Urinary bladder (tissue), 4 donors: ENCODE data around the gene SCAPER. TPM values are rescaled to one million over a fixed set of nuclear protein-coding genes. Genes with fewer than 3 reads are reported as not detected.
"Not testable (repeated sequence)": the region's sequence is repeated elsewhere in the genome, so short reads cannot be mapped to it uniquely, and the experiment has no call there.

Experiments used
- DNase-seq: peaks from one replicate; pipeline ENCODE4 v3.0.0-alpha.2; 2015; ENCODE audit errors: extremely low spot score
- H3K27ac ChIP-seq: one replicate; pipeline ENCODE4 v1.5.1; 2013; ENCODE audit warnings: low read depth, mild to moderate bottlenecking, moderate library complexity
- H3K36me3 ChIP-seq: one replicate; pipeline ENCODE4 v1.6.1; 2013; ENCODE audit warnings: mild to moderate bottlenecking, moderate library complexity; ENCODE audit not compliant: insufficient read depth
- H3K4me1 ChIP-seq: one replicate; pipeline ENCODE4 v1.6.1; 2013; ENCODE audit warnings: mild to moderate bottlenecking, moderate library complexity; ENCODE audit not compliant: insufficient read depth
- H3K4me3 ChIP-seq: one replicate; pipeline ENCODE4 v1.5.1; 2013; ENCODE audit warnings: low read depth, low read length
- WGBS: extraction: QIAGEN DNeasy Blood & Tissue Kit; methylation state at CpG from one replicate; pipeline ENCODE4 v1.1.7; 2013; 5-methylcytosine and 5-hydroxymethylcytosine counted together
- polyA plus RNA-seq: library from polyadenylated mRNA; stranded (reverse); fragments of 200-250 nt; gene quantifications from one replicate; pipeline ENCODE4 v1.2.3, GENCODE V29; 2013
- total RNA-seq: library from RNA; depleted of rRNA; stranded (reverse); fragments of >200 nt; gene quantifications from one replicate; pipeline ENCODE4 v1.2.3, GENCODE V29; 2014
- donor health status: healthy with polysubstance abuse.
- donor health status: healthy.

The SCAPER gene
- total and polyA plus RNA-seq, 2 donors: 15.1 to 38.3 TPM

DNA sequence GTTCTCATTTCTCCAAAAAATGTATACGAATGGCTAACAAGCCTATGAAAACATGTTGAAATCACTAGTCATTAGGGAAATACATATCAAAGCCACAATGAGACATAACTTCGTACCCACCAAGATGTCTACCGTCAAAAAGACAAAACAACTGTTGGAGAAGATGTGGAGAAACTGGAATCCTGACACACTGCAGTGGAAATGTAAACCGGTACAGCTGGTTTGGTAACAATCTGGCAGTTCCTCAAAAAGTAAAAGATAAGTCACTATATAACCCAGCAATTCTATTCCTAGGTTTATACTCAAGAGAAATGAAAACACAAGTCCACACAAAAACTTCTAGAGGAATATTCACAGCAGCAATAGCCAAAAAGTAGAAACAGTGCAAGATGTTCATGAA is 7.0 kb downstream of the SCAPER start:
- Histone ChIP-seq H3K27ac (no peak overlapping the region), H3K4me3 (no peak overlapping the region), H3K36me3 (no peaks in the 10 kb centered on the region), H3K4me1 (no peaks in the 10 kb centered on the region)
- 93% methylated on average over 4 of the region's 4 CpGs for WGBS
- no peak for DNase-seq

DNA sequence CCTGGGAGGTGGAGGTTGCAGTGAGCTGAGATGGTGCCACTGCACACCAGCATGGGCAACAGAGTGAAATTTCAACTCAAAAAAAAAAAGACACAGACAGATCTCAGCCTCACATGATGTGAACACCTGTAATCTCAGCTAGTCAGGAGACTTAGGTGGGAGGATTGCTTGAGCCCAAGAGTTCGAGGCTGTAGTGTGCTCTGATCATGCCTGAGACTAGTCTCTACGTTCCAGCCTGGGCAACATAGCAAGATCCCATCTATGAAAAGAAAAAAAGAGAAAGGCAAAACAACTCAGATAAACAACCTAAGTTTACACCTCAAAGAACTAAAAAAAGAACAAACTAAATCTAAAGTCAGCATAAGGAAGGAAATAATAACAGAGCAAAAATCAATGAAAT is 11.0 kb downstream of the SCAPER start:
- Histone ChIP-seq H3K4me1 (no peaks in the 10 kb centered on the region), H3K36me3 (no peaks in the 10 kb centered on the region), H3K4me3 (no peak overlapping the region), H3K27ac (no peak overlapping the region)
- no peak for DNase-seq
- WGBS: 94% methylated on average over 2 of the region's 2 CpGs

DNA sequence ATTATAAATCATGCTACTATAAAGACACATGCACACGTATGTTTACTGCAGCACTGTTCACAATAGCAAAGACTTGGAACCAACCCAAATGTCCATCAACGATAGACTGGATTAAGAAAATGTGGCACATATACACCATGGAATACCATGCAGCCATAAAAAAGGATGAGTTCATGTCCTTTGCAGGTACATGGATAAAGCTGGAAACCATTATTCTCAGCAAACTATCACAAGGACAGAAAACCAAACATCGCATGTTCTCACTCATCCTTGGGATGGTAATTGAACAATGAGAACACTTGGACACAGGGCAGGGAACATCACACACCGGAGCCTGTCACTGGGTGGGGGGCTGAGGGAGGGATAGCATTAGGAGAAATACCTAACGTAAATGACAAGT is 12.3 kb downstream of the SCAPER start:
- WGBS: 95% methylated on average over 5 of the region's 5 CpGs

DNA sequence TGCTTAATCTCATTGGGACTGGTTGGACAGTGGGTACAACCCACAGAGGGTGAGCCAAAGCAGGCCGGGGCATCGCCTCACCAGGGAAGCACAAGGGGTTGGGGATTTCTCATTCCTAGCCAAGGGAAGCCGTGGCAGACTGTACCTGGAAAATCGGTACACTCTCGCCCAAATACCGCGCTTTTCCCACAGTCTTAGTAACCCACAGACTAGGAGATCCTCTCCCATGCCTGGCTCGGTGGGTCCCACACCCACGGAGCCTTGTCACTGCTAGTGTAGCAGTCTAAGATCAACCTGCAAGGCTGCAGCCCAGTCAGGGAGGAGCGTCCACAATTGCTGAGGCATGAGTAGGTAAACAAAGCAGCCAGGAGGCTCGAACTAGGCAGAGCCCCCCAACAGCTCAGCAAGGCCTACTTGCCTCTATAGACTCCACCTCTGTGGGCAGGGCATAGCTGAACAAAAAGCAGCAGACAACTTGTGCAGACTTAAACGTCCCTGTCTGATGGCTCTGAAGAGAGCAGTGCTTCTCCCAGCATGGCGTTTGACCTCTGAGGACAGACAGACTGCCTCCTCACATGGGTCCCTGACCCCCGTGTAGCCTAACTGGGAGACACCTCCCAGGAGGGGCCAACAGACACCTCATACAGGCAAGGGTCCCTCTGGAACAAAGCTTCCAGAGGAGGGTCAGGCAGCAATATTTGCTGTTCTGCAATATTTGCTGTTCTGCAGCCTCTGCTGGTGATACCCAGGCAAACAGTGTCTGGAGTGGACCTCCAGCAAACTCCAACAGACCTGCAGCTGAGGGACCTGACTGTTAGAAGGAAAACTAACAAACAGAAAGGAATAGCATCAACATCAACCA is 17.6 kb downstream of the SCAPER start:
- 92% methylated on average over 14 of the region's 14 CpGs for WGBS
- H3K4me1 ChIP-seq, DNase-seq, H3K27ac ChIP-seq, H3K36me3 ChIP-seq, H3K4me3 ChIP-seq: not testable (repeated sequence)

More for the DNA sequence above, 12.3 kb downstream of the SCAPER start:
- not testable (repeated sequence) for DNase-seq, H3K4me1 ChIP-seq, H3K27ac ChIP-seq, H3K4me3 ChIP-seq, H3K36me3 ChIP-seq

DNA sequence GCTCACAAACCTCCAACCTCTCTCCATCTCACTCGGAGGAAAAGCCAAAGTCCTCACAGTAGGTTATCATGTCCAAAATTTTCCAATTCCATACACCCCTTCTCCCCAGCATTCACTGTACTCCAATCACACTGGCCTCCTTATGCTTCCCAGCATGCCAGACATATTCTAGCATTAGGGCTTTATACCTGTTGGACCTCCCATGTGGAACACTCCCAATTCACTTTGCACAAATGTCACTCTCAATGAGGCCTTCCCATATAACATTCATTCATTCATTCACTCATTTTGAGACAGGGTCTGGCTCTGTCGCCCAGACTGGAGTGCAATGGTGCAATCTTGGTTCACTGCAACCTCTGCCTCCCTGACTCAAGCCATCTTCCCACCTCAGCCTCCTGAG is 19.9 kb downstream of the SCAPER start:
- no peak for DNase-seq
- H3K27ac ChIP-seq: no peak overlapping the region
- no peaks in the 10 kb centered on the region for H3K4me1 ChIP-seq
- no peak overlapping the region for H3K4me3 ChIP-seq
- WGBS: 99% methylated on average over 2 of the region's 2 CpGs
- H3K36me3 ChIP-seq: no peaks in the 10 kb centered on the region

DNA sequence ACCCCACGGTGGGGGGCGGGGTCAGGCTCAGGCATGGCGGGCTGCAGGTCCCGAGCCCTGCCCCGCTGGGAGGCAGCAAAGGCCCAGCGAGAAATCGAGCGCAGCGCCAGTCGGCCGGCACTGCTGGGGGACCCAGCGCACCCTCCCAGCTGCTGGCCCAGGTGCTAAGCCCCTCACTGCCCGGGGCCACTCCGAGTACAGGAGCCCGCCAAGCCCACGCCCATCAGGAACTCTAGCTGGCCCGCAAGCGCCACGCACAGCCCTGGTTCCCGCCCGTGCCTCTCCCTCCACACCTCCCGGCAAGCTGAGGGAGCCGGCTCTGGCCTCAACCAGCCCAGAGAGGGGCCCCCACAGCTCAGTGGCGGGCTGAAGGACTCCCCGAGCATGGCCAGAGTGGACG is 29.2 kb downstream of the SCAPER start:
- no peak overlapping the region for H3K27ac ChIP-seq
- DNase-seq: no peak
- no peak overlapping the region for H3K4me3 ChIP-seq
- WGBS: 96% methylated on average over 26 of the region's 26 CpGs
- no peaks in the 10 kb centered on the region for H3K4me1 ChIP-seq
- H3K36me3 ChIP-seq: peaks cover 3% of the 10 kb centered on the region

DNA sequence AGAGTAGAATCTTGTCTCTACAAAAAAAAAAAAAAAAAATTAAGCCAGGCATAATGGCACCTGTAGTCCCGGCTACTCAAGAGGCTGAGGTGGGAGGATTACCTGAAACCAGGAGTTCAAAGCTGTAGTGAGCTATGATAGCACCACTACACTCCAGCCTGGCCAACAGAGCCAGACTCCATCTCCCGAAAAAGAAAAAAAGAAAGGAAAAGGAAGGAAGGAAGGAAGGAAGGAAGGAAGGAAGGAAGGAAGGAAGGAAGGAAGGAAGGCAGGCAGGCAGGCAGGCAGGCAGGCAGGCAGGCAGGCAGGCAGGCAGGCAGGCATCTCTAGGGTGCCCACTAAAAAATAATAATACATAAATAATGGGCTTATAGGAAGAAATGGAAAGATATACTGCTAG is 32.1 kb downstream of the SCAPER start:
- H3K4me1 ChIP-seq, H3K36me3 ChIP-seq, H3K4me3 ChIP-seq, H3K27ac ChIP-seq, DNase-seq: not testable (repeated sequence)
- WGBS: 94% methylated on average over 2 of the region's 2 CpGs

DNA sequence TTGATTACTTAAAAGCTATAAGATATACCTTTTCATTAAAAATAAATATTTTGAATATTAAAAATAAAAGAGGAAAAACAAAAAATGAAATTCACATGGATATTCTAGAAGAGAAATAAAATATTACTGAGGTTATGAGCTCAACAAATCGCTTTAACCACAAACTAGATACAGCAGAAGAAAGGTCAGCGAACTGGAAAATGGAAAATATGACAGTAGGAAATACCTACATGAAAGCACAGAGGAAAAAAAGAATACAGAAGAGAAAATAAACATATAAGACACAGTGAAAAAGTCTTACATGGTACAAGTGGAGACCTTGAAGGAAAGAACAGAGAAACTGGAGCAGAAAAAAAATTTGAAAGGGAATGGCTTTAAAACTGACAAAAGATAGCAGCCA is 33.2 kb downstream of the SCAPER start:
- Histone ChIP-seq H3K36me3 (peaks cover 3% of the 10 kb centered on the region), H3K27ac (no peak overlapping the region), H3K4me1 (no peaks in the 10 kb centered on the region), H3K4me3 (no peak overlapping the region)
- no peak for DNase-seq
- 93% methylated on average over 2 of the region's 2 CpGs for WGBS

DNA sequence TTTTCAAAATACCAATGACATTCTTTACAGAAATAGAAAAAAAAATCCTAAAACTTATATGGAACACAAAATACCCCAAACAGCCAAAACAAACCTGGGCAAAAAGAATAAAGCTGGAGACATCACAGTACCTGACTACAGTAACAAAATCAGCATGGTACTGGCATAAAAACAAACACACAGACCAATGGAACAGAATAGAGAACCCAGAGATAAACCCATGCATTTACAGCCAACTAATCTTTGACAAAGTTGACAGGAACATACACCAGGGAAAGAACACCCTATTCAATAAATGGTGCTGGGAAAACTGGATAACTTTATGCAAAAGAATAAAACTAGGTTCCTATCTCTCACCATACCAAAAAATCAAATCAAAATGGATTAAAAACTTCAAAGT is 36.4 kb downstream of the SCAPER start:
- H3K27ac ChIP-seq: no peak overlapping the region
- no peak overlapping the region for H3K4me3 ChIP-seq
- no peaks in the 10 kb centered on the region for H3K36me3 ChIP-seq
- DNase-seq: no peak
- H3K4me1 ChIP-seq: no peaks in the 10 kb centered on the region

DNA sequence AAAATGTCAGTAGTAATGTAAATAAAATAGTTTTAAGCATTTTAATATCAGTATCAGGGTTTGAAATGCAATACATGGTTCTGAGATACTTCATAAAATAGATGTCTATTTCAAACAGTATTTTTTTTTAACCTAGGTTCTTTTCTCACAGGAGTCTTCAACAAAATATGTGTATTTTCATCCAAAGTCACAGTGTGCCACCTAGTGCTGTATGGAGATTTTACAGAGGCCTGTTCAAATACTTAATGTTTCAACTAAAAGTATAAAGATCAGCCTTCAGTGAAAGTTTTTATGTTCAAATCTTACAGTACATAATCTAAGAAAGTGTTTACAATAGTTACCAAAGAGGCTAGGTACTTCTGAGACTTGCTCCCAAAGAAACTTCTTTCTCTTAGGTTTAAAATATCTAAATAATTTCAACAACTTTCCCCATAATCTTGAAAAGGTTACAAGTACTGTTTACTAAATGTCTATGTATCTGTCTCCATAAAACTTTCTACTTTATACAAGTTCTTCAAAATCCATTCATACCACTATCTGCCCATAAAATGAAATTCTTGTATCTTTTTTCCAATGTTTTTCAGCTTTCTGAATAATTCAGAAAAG is 38.3 kb downstream of the SCAPER start:
- Histone ChIP-seq H3K36me3 (no peaks in the 10 kb centered on the region), H3K4me1 (no peaks in the 10 kb centered on the region), H3K27ac (no peak overlapping the region), H3K4me3 (no peak overlapping the region)
- peak; percentile 28 for DNase-seq

DNA sequence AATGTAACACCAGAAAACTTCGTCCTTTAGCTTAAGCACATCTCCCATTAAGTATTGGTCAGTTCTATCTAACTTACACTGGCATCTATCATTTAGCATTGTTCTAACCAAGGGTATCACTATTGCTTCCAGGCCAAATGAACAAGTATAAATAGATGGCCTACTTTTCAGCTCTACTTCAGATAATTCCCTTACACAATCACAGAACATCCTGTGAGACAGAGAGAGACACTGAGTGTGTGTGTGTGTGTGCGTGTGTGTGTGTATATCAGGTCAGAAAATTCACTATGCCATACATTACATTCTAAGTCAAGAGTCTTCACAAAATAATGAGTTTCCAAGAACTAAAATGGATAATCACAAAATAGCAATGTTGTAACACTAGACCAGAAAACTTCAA is 39.1 kb downstream of the SCAPER start:
- H3K27ac ChIP-seq: no peak overlapping the region
- 85% methylated on average over 2 of the region's 2 CpGs for WGBS
- no peaks in the 10 kb centered on the region for H3K4me1 ChIP-seq
- no peak for DNase-seq
- no peaks in the 10 kb centered on the region for H3K36me3 ChIP-seq
- H3K4me3 ChIP-seq: no peak overlapping the region

DNA sequence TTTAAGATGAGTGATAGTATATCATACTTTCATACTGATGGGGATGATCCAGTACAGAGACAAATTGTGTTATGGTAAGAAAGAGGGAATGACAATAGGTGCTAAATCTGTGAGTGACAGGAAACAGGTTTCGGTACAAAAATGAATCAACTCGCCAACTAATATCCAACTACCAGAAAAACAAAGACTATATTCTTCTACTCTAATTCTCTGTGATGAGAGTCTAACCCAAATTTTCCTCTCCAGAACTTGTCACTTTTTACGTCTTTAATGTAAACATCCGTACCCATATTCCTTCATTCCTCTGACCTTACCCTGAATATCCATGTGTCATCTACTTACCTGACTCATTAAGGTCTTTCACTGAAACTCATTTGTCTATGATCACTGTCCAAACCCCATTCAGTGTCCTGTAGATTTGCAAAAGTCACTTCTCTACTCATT is 39.6 kb downstream of the SCAPER start:
- Histone ChIP-seq H3K4me1 (no peaks in the 10 kb centered on the region), H3K4me3 (no peak overlapping the region), H3K36me3 (no peaks in the 10 kb centered on the region), H3K27ac (no peak overlapping the region)
- no peak for DNase-seq
- 86% methylated on average over 4 of the region's 4 CpGs for WGBS

DNA sequence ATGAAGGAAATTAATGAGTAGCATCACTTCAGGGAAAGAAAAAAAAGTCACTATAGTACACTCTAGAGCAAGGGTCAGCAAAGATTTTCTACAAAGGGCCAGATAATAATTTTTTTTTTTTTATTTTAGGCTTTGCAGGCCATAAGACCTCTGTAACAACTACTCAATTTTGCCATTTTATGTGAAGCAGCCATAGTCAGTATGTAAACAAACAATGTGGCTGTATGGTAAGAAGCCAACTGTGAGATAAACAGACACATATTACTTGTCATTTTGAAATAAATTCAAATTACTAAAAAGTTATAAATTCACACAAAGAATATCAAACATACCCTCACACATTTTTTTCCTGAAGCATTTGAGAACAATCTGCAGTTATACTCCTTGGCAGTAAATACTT is 40.6 kb downstream of the SCAPER start:
- DNase-seq: no peak
- H3K4me1 ChIP-seq: no peaks in the 10 kb centered on the region
- no peak overlapping the region for H3K27ac ChIP-seq
- no peak overlapping the region for H3K4me3 ChIP-seq
- no peaks in the 10 kb centered on the region for H3K36me3 ChIP-seq

DNA sequence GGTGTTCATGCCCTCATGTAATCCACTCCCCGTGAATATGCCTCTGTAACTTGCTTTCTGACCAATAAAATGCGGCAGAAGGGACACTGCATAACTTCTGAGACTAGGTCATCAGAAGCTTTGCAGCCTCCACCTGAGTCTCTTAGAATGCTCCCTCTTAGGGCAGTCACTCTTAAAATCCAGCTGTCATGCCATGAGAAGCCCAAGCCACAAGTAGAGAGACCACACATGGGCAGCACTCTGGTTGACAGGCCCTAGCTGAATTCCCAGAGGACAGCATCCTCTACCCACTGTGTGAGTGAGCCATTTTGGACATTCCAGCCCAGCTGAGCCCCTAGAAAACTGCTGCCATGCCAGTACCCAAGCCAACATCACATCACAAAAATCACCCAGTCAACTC is 41.4 kb downstream of the SCAPER start:
- no peak overlapping the region for H3K4me3 ChIP-seq
- no peak overlapping the region for H3K27ac ChIP-seq
- 95% methylated on average over 2 of the region's 2 CpGs for WGBS
- H3K36me3 ChIP-seq: no peaks in the 10 kb centered on the region
- no peaks in the 10 kb centered on the region for H3K4me1 ChIP-seq
- DNase-seq: no peak
